Stimulated activated CD8-positive, alpha-beta memory T cell treated with anti-CD3 and anti-CD28 coated beads, Interleukin-12 subunit alpha, Interleukin-12 subunit beta, amount 100 ng/mL, for 24 hours (primary cell): Measurements from ENCODE around the gene RYK.
A peak's percentile ranks its signal among the peaks of the same experiment; 100 is the strongest.
"Not testable (repeated sequence)": the region's sequence is repeated elsewhere in the genome, so short reads cannot be mapped to it uniquely, and the experiment has no call there.

ENCODE experiments used
- DNase-seq: peaks from one replicate; pipeline ENCODE4 v3.0.0-alpha.2; 2020; ENCODE audit errors: extremely low read depth

The RYK gene

DNA sequence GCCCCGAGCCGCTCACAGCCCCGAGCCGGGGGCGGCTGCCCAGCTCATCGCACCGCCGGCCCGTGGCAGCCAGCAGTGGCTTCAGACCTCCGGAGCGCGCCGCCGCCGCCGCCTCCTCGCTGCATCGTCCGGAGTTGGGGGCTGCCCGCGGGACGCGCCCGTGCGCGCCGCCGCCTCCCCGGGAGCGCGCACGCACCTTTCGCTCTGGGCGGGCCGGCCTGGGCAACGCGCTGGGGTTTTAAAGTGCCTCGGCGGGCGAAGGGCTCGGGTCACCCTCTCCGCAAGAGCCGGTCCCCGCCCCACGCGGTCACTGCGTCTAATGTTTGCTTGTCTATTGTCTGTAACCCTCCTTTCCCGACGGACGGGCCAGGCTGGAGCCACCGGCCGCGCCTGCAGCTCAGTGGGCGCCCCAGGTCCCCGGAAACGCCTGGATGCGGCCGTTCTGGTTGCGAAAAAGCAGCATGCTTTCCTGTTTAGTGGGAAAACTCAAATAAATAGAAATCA, at the start of gene RYK:
Gene RYK, minus strand, starts transcription at position 143 of the 504 bp plus-strand sequence. CDS start 205 bp downstream, outside the sequence.
- peak; percentile 47 for DNase-seq

DNA sequence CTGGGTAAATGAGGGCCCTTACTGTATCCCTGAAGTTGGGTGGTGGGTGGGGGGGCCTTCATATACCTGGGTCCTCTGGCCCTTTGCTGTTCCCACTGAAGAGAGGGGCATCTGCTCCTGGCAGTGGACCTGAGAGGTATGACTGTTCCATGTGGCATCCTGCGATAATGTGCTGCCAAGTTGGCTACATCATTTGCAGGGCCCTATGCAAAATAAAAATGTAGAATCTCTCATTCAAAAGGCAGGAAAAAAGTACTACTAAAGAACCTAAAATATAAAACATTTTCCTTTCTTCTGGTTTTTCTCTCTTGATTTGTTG, 49.2 kb upstream of the RYK start:
- DNase-seq = no peak

GRCh38 chr3:134299185-134299887, 48.7 kb upstream of the RYK start:
- no peak for DNase-seq

GRCh38 chr3:134298249-134298648, 47.6 kb upstream of the RYK start:
- no peak for DNase-seq

DNA sequence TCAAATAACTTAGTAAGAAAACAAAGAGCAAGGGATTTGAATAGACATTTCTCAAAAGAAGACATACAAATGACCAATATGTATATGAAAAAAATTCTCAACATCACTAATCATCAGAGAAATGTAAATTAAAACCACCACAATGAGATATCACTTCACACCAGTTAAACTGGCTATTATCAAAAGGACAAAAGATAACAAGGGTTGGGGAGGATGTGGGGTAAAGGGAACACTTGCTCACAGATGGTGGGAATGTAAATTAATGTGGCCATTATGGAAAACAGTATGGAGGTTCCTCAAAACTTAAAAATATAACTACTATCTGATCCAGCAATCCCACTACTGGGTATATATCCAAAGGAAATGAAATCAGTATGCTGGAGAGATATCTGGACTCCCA, 46.0 kb upstream of the RYK start:
- no peak for DNase-seq

DNA sequence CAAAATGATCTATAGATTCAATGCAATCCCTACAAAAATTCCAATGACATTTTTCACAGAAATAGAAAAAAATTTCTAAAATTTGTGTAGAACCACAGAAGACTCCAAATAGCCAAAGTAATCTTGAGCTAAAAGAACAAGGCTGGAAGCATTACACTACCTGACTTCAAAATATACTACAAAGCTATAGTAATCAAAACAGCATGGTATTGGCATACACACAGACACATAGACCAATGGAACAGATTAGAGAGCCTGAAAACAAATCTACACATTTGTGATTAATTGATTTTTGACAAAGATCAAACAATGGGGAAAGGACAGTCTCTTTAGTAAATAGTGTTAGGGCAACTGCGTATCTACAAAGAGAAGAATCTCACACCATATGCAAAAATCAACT, 45.3 kb upstream of the RYK start:
- DNase-seq = no peak

DNA sequence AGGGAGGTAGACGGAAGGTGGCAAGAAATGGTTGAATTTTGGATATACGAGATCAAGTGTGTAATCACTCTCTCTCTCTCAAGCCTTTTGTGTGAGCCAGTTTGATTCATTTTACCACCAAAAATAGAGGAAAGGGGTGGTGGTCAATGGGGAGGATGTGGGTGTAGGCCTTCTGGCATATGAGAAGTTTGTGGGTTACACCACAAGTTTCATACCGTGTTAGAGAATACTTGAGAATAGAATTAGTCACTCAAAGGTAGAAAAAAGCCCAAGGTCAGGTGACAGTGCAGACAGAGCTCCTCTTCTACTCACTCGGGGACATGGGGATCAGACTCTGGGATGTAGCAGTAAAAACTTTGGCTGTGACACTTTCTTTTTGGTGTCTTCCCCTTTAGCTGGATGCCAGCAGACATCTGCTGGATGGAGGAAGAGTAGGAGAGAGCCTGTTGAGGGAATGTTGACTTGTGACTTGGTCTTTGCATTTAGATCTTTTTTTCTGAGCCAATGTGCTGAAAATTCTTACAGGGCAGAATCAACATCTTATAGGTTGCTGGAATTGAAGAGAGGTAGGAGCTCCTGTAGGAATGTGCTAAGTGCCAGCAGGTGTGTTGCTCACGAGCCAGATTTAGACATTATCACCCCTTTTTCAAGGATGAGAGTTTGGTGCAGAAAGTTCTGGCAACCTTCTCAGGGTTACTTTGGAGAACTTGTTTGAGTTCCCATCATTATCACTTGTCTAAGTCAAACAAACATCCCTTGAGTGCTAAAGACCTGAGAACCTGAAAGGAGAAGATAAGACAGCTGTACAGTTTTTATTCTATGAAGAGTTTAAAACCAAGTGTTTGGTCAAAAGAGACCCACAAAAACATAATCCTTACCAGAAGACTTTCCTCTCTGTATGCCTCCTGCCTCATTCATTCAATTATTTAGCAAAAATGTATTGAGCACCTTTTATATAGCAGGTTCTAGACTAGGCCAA, 43.9 kb upstream of the RYK start:
- peak; percentile 42 for DNase-seq

DNA sequence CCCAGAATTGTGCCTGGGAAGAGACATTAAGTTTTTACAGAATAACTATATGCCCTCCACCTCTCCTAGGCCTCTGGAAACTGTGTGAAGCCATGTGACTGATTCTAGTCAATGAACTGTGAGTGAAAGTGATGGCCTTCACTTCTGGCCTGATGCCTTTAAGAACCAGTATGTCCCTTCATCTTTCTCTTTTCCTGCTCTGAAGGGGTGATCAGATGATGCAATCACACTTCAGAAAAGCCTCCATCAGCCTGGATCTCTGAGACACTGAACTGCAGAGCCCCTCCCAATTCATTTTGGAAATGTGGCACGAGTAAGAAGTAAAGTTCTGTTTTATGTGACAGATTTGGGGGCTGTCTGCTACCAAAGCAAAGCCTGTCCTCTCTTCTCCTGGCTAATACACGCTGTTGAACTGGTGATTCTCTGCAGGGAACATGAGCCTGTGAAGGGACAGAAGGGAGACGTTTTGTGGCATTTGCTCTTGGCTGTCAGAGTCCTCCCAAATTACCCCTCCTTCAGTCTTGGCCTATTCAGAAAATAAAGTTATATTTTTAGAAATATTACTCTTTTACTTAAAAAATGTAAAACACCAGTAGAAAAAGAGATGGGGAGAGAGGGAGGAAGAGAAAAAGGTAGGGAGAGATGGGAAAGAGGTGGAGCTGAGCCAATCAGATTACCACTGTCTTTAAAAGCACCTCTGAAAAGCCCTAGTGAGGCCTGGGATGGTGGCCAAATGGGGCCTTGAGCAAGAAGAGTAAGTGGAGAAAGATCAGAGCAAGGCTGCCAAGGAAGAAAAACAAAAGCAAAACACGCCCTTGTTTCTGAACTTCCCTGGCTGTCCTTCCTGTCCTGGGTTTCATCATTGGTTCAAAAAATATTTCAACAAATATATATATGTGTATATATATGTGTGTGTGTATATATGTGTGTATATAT, 40.9 kb upstream of the RYK start:
- DNase-seq = no peak

- no peak for DNase-seq
Observed at GRCh38 chr3:134287512-134287911, 36.9 kb upstream of the RYK start.

- no peak for DNase-seq
Observed at GRCh38 chr3:134284438-134284837, 33.8 kb upstream of the RYK start.

GRCh38 chr3:134282659-134283047, 32.0 kb upstream of the RYK start:
- no peak for DNase-seq

DNA sequence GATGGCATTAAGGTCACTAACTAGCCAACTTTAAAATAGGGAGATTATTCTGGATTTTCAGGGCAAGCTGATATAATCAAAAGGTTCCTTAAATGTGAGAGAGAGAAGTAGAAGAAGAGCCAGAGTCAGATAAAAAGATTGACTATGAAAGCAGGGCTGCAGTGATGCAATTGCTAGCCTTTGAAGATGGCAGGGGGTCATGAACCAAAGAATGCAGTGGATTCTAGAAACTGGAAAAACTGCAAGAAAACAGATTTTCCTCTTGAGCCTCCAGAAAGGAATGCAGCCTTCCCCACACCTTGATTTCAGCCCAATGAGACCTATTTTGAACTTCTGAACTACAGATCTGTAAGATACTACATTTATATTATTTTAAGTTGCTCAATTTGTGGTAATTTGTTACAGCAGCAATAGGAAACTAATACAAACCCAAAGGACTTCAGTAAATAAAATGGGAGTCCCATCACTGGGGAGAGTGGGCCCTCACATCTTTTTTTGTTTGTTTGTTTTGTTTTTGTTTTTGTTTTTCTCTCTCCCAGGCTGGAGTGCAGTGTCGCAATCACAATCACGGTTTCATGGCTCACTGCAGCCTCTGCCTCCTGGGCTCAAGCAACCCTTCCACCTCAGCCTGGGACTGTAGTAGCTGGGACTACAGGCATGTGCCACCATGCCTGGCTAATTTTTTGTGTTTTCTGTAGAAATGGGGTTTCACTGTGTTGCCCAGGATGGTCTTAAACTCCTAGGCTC, 31.4 kb upstream of the RYK start:
- no peak for DNase-seq

- no peak for DNase-seq
Observed at GRCh38 chr3:134279466-134279865, 28.8 kb upstream of the RYK start.

GRCh38 chr3:134277066-134277660, 26.5 kb upstream of the RYK start:
- no peak for DNase-seq

DNA sequence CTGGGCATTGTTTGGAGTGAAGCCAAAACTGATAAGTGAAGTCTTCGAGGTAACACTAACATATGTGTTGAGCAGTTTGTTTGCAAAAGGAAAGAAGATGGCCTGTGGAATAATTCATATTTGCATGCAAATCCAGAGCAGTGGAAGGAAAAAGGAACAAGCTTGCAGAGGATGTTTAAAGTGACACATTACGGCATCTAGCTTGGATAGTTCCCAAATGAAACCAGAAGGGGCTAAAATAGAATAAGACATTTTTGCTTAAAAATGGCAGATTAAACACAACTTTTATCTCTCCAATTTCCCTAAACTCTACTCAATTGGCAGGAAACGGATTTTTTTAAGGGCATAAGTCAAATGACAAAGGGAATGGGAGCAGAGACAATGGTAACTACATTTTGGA, 25.4 kb upstream of the RYK start:
- no peak for DNase-seq

DNA sequence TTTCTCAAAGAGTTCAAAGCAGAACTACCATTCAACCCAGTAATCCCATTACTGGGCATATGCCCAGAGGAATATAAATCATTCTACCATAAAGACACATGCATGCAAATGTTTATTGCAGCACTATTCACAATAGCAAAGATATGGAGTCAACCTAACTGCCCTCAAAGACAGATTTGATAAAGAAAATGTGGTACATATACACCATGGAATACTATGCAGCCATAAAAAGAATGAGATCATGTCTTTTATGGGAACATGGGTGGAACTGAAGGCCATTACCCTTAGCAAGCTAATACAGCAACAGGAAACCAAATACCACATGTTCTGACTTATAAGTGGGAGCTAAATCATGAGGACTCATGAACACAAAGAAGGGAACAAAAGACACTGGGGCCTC, 24.5 kb upstream of the RYK start:
- not testable (repeated sequence) for DNase-seq

DNA sequence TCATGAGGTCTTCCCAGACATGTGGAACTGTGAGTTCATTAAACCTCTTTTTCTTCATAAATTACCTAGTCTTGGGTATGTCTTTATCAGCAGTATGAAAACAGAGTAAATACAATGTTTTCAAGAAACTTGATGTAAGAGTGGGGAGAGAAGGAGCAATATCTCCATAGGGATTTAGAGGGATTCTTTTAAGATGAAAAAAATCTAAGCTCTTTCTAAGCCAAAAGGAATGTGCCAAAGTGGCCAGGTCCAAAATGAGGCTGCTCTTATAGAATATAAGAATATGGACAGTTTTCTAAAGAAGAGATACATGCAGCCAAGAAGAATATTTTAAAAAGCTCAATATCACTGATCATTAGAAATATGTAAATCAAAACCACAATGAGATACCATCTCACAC, 23.9 kb upstream of the RYK start:
- DNase-seq = no peak

GRCh38 chr3:134267996-134268395, 17.3 kb upstream of the RYK start:
- no peak for DNase-seq

DNA sequence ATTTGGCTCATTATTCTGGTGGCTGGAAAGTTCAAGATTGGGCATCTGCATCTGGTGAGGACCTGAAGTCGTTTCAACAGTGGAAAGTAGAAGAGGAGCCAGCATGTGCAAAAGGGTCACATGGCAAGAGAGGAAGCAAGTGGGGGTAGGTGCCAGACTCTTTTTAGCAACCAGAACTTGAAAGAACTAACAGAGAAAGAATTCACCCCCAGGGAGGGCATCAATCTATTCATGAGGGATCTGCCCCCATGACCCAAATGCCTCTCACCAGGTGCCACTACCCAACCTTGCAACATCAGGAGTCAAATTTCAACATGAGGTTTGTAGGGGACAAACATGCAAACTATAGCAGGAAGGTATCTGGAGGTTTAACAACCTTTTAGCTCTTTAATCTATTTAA, 10.3 kb upstream of the RYK start:
- DNase-seq = no peak

DNA sequence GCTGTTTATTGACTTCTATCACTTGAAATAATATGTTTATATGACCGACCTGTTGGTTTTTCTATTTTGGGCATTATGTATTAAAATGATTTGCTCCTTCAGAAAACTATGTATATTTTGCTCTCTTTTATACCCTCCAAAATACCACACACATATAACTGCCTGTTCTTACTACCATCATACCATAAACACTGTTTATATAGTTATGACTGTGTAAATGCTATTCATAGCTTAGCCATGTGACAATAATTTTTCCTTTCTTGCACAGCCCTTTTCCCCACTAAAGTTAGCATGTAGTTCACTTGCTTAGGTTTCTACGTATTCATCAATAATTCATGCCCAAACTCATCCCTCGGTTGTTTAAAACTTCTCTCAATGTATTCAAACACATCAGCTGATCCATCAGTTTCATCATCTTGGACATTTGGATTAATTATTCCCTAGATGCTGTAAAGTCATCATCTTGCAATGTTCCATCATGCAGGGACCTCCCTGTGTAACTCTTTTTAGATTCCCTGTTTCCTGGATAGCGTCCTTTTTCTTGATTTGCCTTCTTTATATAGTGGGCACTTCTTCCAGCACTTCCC, 8.2 kb upstream of the RYK start:
- no peak for DNase-seq
